Ovary (tissue), 3 donors: ENCODE measurements around the gene GPRC5C.

ENCODE experiments used
- CTCF ChIP-seq, 3 donors: fragments of 450-650 bp in 2 of 3; fragments of 200-600 bp in 1 of 3; IDR thresholded peaks; one replicate each; pipeline versions ENCODE4 v1.5.1 to v1.8.0; 2016 to 2022; ENCODE audit warnings: antibody characterized with exemption in 3 of 3, mild to moderate bottlenecking in 1 of 3
- POLR2A ChIP-seq: fragments of 450-650 bp; IDR thresholded peaks from one replicate; pipeline ENCODE4 v1.6.1; 2017; ENCODE audit warnings: antibody characterized with exemption, mild to moderate bottlenecking, moderate library complexity
- donor health status: DM: no; HTN: no; CAD: no.

GRCh38 chr17:74394275-74394950 lies 37.5 kb upstream of the GPRC5C start:
- TF ChIP-seq CTCF (IDR thresholded peaks at IDR 0.05): no peak
- TF ChIP-seq POLR2A: no peak
